Peyer's patch (tissue), 4 donors: ENCODE results near the gene GALNS. TPM values are rescaled to one million over a fixed set of nuclear protein-coding genes. Genes with fewer than 3 reads are reported as not detected.
A peak's percentile ranks its signal among the peaks of the same experiment; 100 is the strongest.

Experiments
- DNase-seq, 3 donors: peaks; one replicate each; pipeline ENCODE4 v3.0.0-alpha.2; 2017 to 2019
- H3K27ac ChIP-seq, 4 donors: fragments of 200-600 bp; sonication (generic); one replicate each; pipeline ENCODE4 v1.5.1; 2016 to 2019
- H3K27me3 ChIP-seq, 2 donors: fragments of 200-600 bp; sonication (generic); one replicate each; pipeline ENCODE4 v1.5.1; 2019
- H3K36me3 ChIP-seq, 3 donors: fragments of 200-600 bp; sonication (generic); one replicate each; pipeline ENCODE4 v1.5.1; 2016 to 2019
- H3K4me1 ChIP-seq, 4 donors: fragments of 200-600 bp; sonication (generic); one replicate each; pipeline ENCODE4 v1.5.1; 2016 to 2019
- H3K4me3 ChIP-seq, 4 donors: fragments of 200-600 bp; sonication (generic); 1 replicate in 3 of 4; 2 replicates in 1 of 4; pipeline ENCODE4 v1.5.1; 2016 to 2019; ENCODE audit warnings: mild to moderate bottlenecking in 1 of 4
- H3K9me3 ChIP-seq, 4 donors: fragments of 200-600 bp; sonication (generic); one replicate each; pipeline ENCODE4 v1.5.1; 2016 to 2019; ENCODE audit warnings: mild to moderate bottlenecking in 1 of 4
- POLR2A ChIP-seq, 2 donors: fragments of 450-650 bp; IDR thresholded peaks; one replicate each; pipeline ENCODE4 v1.5.1; 2017; ENCODE audit warnings: antibody characterized with exemption in 2 of 2, mild to moderate bottlenecking in 2 of 2, moderate library complexity in 2 of 2
- total RNA-seq, 4 donors: library from RNA; depleted of rRNA; stranded (reverse); fragments of >200 nt; gene quantifications; one replicate each; pipeline ENCODE4 v1.1.0, GENCODE V29; 2016
- TF ChIP-seq, protein P1 (sequence below), 6 experiments: fragments of 450-650 bp in 4 of 6; fragments of 200-600 bp in 2 of 6; sonication (generic) in 1 of 6; IDR thresholded peaks; one replicate each; pipeline ENCODE4 v1.5.1; 2017 to 2019; ENCODE audit warnings: antibody characterized with exemption in 6 of 6, mild to moderate bottlenecking in 3 of 6, moderate library complexity in 1 of 6

Gene GALNS
- total RNA-seq, 4 donors from 2014 or later, result 46.4 to 180 (median 133) TPM

- no peak overlapping the region for H3K4me3 ChIP-seq
- DNase-seq, result no peak
- no peak overlapping the region for H3K27ac ChIP-seq
- peaks cover 0 to 29% (median 0%) of the 10 kb centered on the region in 3 donors for H3K36me3 ChIP-seq
- no peaks in the 10 kb centered on the region for H3K4me1 ChIP-seq
- no peaks in the 10 kb centered on the region for H3K9me3 ChIP-seq
- TF ChIP-seq POLR2A (IDR thresholded peaks at IDR 0.05), result no peak
- TF ChIP-seq, protein P1, sequence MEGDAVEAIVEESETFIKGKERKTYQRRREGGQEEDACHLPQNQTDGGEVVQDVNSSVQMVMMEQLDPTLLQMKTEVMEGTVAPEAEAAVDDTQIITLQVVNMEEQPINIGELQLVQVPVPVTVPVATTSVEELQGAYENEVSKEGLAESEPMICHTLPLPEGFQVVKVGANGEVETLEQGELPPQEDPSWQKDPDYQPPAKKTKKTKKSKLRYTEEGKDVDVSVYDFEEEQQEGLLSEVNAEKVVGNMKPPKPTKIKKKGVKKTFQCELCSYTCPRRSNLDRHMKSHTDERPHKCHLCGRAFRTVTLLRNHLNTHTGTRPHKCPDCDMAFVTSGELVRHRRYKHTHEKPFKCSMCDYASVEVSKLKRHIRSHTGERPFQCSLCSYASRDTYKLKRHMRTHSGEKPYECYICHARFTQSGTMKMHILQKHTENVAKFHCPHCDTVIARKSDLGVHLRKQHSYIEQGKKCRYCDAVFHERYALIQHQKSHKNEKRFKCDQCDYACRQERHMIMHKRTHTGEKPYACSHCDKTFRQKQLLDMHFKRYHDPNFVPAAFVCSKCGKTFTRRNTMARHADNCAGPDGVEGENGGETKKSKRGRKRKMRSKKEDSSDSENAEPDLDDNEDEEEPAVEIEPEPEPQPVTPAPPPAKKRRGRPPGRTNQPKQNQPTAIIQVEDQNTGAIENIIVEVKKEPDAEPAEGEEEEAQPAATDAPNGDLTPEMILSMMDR (IDR thresholded peaks at IDR 0.05), result no peak
- no peaks in the 10 kb centered on the region for H3K27me3 ChIP-seq
Observed at GRCh38 chr16:88839026-88839529, 17.7 kb downstream of the GALNS start.

GRCh38 chr16:88838566-88838965 is 18.2 kb downstream of the GALNS start:
- TF ChIP-seq POLR2A (IDR thresholded peaks at IDR 0.05), result no peak
- TF ChIP-seq, protein P1 (IDR thresholded peaks at IDR 0.05), result no peak
- H3K9me3 ChIP-seq, result no peaks in the 10 kb centered on the region
- H3K27me3 ChIP-seq, result no peaks in the 10 kb centered on the region
- DNase-seq, result no peak
- H3K27ac ChIP-seq, result no peak overlapping the region
- peaks cover 0 to 29% (median 0%) of the 10 kb centered on the region in 3 donors for H3K36me3 ChIP-seq
- H3K4me1 ChIP-seq, result no peaks in the 10 kb centered on the region
- H3K4me3 ChIP-seq, result no peak overlapping the region

DNA sequence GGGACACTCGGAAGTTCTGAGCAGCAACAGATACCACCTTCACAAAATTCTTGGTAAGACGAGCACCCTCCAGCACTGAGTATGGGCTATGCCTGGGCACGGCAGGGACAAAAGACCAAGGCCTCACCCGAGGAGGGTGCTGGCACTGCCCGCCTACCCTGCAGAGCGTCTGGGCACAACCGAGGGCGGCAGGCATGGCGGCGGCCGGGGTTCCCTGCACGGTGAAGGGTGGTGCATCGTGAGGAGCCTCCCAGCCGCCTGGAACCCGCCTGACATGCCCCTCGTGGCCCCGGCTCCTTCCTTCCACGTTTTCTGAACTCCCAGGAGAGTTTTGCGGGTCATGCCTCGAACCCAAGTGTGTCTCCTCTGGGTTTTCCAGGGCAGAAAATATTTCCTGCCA is 18.9 kb downstream of the GALNS start:
- no peaks in the 10 kb centered on the region for H3K9me3 ChIP-seq
- TF ChIP-seq, protein P1 (IDR thresholded peaks at IDR 0.05), result peak in 1 of 6 experiments; percentile 8
- no peak for TF ChIP-seq POLR2A (IDR thresholded peaks at IDR 0.05)
- H3K4me3 ChIP-seq, result no peak overlapping the region
- H3K27ac ChIP-seq, result no peak overlapping the region
- H3K27me3 ChIP-seq, result no peaks in the 10 kb centered on the region
- DNase-seq, result no peak
- peaks cover 0 to 29% (median 0%) of the 10 kb centered on the region in 3 donors for H3K36me3 ChIP-seq
- no peaks in the 10 kb centered on the region for H3K4me1 ChIP-seq

- H3K9me3 ChIP-seq, result no peaks in the 10 kb centered on the region
- H3K27ac ChIP-seq, result no peak overlapping the region
- DNase-seq, result no peak
- H3K4me3 ChIP-seq, result no peak overlapping the region
- TF ChIP-seq, protein P1 (IDR thresholded peaks at IDR 0.05), result no peak
- no peak for TF ChIP-seq POLR2A (IDR thresholded peaks at IDR 0.05)
- H3K27me3 ChIP-seq, result no peaks in the 10 kb centered on the region
- H3K4me1 ChIP-seq, result no peaks in the 10 kb centered on the region
- peaks cover 0 to 29% (median 0%) of the 10 kb centered on the region in 3 donors for H3K36me3 ChIP-seq
Observed at GRCh38 chr16:88836791-88837190, 20.0 kb downstream of the GALNS start.

DNA sequence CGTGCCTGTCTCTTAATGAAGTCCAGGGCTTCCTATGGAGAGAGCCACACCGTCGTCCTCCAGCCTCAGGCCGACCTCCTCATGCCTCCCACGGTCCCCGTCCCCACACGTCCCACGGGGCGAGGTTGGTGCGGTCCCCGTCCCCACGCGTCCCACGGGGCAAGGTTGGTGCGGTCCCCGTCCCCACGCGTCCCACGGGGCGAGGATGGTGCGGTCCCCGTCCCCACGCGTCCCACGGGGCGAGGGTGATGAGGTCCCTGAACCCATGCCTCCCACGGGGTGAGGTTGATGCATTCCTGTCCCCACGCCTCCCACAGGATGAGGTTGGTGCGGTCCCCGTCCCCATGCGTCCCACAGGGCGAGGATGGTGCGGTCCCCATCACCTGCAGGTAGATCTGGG is 20.9 kb downstream of the GALNS start:
- H3K9me3 ChIP-seq, result no peaks in the 10 kb centered on the region
- H3K36me3 ChIP-seq, result peaks cover 0 to 24% (median 0%) of the 10 kb centered on the region in 3 donors
- H3K4me1 ChIP-seq, result no peaks in the 10 kb centered on the region
- no peaks in the 10 kb centered on the region for H3K27me3 ChIP-seq
- no peak for DNase-seq
- H3K4me3 ChIP-seq, result no peak overlapping the region
- TF ChIP-seq, protein P1 (IDR thresholded peaks at IDR 0.05), result no peak
- TF ChIP-seq POLR2A (IDR thresholded peaks at IDR 0.05), result no peak
- H3K27ac ChIP-seq, result peak overlapping the region in 3 of 4 donors; percentile 17 to 63 (median 60)
